ENCODE measurements around the gene NPEPL1. TPM values are rescaled to one million over a fixed set of nuclear protein-coding genes. Genes with fewer than 3 reads are reported as not detected.
A peak's percentile ranks its signal among the peaks of the same experiment; 100 is the strongest.

The NPEPL1 gene
- total and polyA plus RNA-seq, 3 experiments from 2014 or later, result 6.8 to 18.6 (median 15.3) TPM

DNA sequence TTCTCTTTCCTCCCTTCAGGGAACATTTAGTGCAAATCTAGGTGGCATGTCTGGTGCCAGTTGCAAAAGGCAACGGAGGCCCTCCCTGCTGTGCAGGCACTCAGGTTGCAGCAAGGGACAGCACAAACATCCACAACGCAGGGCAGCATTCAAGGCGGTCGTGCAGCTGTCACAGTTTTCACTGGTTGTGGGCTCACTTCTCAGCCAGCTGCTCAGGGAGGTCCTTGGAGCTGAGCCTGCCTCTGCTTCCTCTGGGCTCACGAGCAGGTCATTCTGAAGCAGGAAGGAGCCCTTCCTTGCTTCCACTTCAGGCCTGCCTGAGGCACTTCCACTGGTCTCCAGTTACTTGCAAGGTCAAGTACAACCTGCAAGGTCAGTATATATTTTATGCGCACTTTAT is 3.8 kb upstream of the NPEPL1 start:
- H3K27me3 Mint-ChIP-seq, result peaks cover 0 to 2% of the 10 kb centered on the region in 2 donors
- peak overlapping the region in 1 of 8 donors; percentile 90 for H3K27ac Mint-ChIP-seq
- no peak overlapping the region for H3K4me3 Mint-ChIP-seq
- peaks cover 0 to 3% (median 0%) of the 10 kb centered on the region in 5 donors for H3K9me3 Mint-ChIP-seq
- no peaks in the 10 kb centered on the region for H3K9me3 ChIP-seq (ENCODE audit: low read length)
- H3K27ac ChIP-seq (ENCODE audit: low read depth, low read length), result no peak overlapping the region
- no peaks in the 10 kb centered on the region for H3K27me3 ChIP-seq (ENCODE audit: insufficient read depth, low read length, poor library complexity, severe bottlenecking)
- H3K4me3 ChIP-seq (ENCODE audit: low read length), result no peak overlapping the region
- peaks cover 0 to 22% (median 13%) of the 10 kb centered on the region in 3 donors for H3K36me3 Mint-ChIP-seq
- no peaks in the 10 kb centered on the region for H3K36me3 ChIP-seq (ENCODE audit: insufficient read depth, low read length)
- CTCF ChIA-PET, result interaction anchor here (0.8 to 1.7 kb wide), 2 partner anchors 38 to 42 kb away, joined by 3 read pairs; partner anchors contain the start of gene STX16
- POLR2A ChIA-PET, result no interaction called here
- peaks cover 7% of the 10 kb centered on the region for H3K4me1 ChIP-seq (ENCODE audit: insufficient read depth, low read length)
- peaks cover 0 to 7% (median 4%) of the 10 kb centered on the region in 3 donors for H3K4me1 Mint-ChIP-seq
- no peak for DNase-seq

DNA sequence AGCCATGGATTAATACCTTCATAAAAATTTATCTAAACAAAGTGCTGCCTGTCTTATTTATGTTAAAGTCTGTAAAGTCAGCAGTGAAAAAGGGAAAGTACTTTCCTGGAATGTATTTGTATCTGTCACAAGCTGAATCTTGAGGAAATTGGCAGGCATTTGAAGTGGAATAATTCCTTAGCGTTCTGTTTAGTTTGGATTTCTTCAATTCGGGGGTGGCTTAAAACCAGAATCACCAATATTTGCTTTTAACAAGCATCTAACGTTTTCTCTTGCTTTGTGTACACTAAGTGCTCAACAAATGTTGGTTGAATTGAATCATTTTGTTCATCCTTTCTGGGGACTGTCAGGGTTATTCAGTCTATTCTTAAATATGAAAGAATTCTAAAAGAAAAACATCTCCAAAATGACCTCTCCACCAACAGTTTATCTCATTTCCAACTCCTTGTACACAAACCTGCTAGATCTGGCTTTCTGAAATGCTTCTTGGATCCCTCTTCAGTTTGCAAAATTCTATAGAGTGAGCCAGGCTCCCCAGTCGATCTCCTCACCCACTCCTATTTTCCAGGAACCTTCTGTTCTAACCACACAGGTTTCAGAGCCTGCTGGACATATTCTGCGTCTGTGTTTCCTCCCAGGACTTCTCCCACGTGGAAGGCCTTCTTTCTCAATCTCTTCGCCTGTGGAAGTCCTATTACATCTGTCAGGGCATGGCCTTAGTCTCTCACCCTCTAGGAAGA is 2.0 kb upstream of the NPEPL1 start:
- Histone ChIP-seq H3K36me3 (ENCODE audit: insufficient read depth, low read length) (peaks cover 6% of the 10 kb centered on the region), H3K4me1 (ENCODE audit: insufficient read depth, low read length) (peaks cover 8% of the 10 kb centered on the region), H3K4me3 (ENCODE audit: low read length) (no peak overlapping the region), H3K9me3 (ENCODE audit: low read length) (no peaks in the 10 kb centered on the region), H3K27ac (ENCODE audit: low read depth, low read length) (no peak overlapping the region), H3K27me3 (ENCODE audit: insufficient read depth, low read length, poor library complexity, severe bottlenecking) (no peaks in the 10 kb centered on the region)
- Mint-ChIP-seq H3K4me3 (peak overlapping the region; percentile 3 to 60 (median 37)), H3K27me3 (peaks cover 0 to 2% of the 10 kb centered on the region in 2 donors), H3K9me3 (peaks cover 0 to under 1% (median 0%) of the 10 kb centered on the region in 5 donors), H3K4me1 (peaks cover 0 to 9% (median 4%) of the 10 kb centered on the region in 3 donors), H3K27ac (peak overlapping the region; percentile 24 to 94 (median 70)), H3K36me3 (peaks cover 0 to 9% (median 8%) of the 10 kb centered on the region in 3 donors)
- ChIA-PET CTCF (interaction anchor here (1.0 to 1.7 kb wide), 5 partner anchors 14 to 43 kb away, joined by 3 to 8 read pairs (median 3); partner anchors contain the start of gene STX16), POLR2A (interaction anchor here (0.9 kb wide), 1 partner anchor 32 kb away, joined by 3 read pairs; no protein-coding TSS in a partner anchor)
- DNase-seq, result no peak

DNA sequence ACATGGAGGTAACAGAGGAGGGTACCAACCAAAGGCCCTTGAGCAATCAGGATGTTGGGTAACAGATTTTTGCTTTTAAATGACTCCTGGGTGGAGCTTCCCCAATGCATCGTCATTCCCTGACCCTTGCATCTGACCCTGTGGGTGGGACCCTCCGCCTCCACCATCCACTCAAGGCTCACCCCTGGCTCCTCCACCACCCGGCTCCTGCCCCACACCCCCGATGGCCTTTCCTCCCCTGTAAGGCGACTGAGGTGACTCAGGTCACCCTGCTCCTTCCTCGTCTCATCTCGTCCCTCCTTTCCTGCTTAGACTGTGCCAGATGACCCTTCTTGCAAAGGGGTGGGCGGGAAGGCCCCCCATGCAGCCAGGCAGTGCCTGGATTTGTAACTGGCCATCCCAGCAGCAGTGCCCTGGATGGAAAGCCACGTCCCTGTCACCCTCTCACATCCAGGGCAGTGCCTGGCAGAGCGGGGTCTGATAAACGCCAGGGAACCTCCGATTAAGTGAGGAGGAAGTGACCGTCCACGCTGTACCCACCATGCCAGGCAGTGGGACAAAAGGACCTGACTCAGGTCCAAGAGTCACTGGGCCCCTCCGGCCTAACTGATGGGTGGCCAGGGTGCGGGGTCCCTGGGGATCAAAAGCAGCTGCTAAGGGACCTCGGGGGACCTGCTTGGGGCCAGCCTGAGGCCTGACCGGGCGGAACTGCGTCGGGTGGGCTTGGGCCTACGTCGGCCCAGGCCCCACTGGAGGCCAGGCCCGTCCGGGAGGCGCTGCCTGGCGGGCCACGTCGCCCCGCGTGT is 624 bp upstream of the NPEPL1 start:
- H3K4me3 Mint-ChIP-seq, result peak overlapping the region; percentile 53 to 87 (median 65)
- no peak for DNase-seq
- ChIA-PET CTCF (interaction anchor here (1.0 to 2.7 kb wide), 5 partner anchors 15 to 41 kb away, joined by 3 to 22 read pairs (median 5); partner anchors contain the start of gene STX16), POLR2A (interaction anchor here (0.9 to 1.6 kb wide), 3 partner anchors 34 to 41 kb away, joined by 3 to 7 read pairs (median 3); partner anchors contain the start of gene STX16)
- peaks cover 0 to 9% (median 4%) of the 10 kb centered on the region in 3 donors for H3K4me1 Mint-ChIP-seq
- H3K27ac ChIP-seq (ENCODE audit: low read depth, low read length), result no peak overlapping the region
- H3K4me3 ChIP-seq (ENCODE audit: low read length), result no peak overlapping the region
- H3K9me3 ChIP-seq (ENCODE audit: low read length), result no peaks in the 10 kb centered on the region
- H3K27ac Mint-ChIP-seq, result peak overlapping the region; percentile 61 to 90 (median 80)
- H3K27me3 ChIP-seq (ENCODE audit: insufficient read depth, low read length, poor library complexity, severe bottlenecking), result no peaks in the 10 kb centered on the region
- H3K36me3 ChIP-seq (ENCODE audit: insufficient read depth, low read length), result peaks cover 11% of the 10 kb centered on the region
- no peaks in the 10 kb centered on the region for H3K27me3 Mint-ChIP-seq
- peaks cover 8% of the 10 kb centered on the region for H3K4me1 ChIP-seq (ENCODE audit: insufficient read depth, low read length)
- peaks cover 0 to 8% (median 5%) of the 10 kb centered on the region in 3 donors for H3K36me3 Mint-ChIP-seq
- no peaks in the 10 kb centered on the region for H3K9me3 Mint-ChIP-seq

- H3K27me3 Mint-ChIP-seq, result no peaks in the 10 kb centered on the region
- peak overlapping the region; percentile 76 to 89 (median 79) for H3K4me3 Mint-ChIP-seq
- DNase-seq, result peak in 2 of 5 donors; percentile 11 to 12
- H3K4me1 Mint-ChIP-seq, result peaks cover 0 to 9% (median 4%) of the 10 kb centered on the region in 3 donors
- peak overlapping the region in 7 of 8 donors; percentile 58 to 98 (median 87) for H3K27ac Mint-ChIP-seq
- Histone ChIP-seq H3K27ac (ENCODE audit: low read depth, low read length) (no peak overlapping the region), H3K36me3 (ENCODE audit: insufficient read depth, low read length) (peaks cover 12% of the 10 kb centered on the region), H3K4me3 (ENCODE audit: low read length) (peak overlapping the region; percentile 15), H3K4me1 (ENCODE audit: insufficient read depth, low read length) (peaks cover 8% of the 10 kb centered on the region), H3K27me3 (ENCODE audit: insufficient read depth, low read length, poor library complexity, severe bottlenecking) (no peaks in the 10 kb centered on the region), H3K9me3 (ENCODE audit: low read length) (no peaks in the 10 kb centered on the region)
- POLR2A ChIA-PET, result interaction anchor here (1.1 to 1.6 kb wide), 2 partner anchors 41 to 42 kb away, joined by 3 to 7 read pairs; partner anchors contain the start of gene STX16
- H3K36me3 Mint-ChIP-seq, result peaks cover 6 to 9% (median 7%) of the 10 kb centered on the region in 3 donors
- CTCF ChIA-PET, result interaction anchor here (1.0 to 2.7 kb wide), 3 partner anchors 42 to 212 kb away, joined by 3 to 22 read pairs (median 7); partner anchors contain the start of gene STX16
- H3K9me3 Mint-ChIP-seq, result no peaks in the 10 kb centered on the region
These were observed 816 bp downstream of the NPEPL1 start for GRCh38 chr20:58693226-58694006.

DNA sequence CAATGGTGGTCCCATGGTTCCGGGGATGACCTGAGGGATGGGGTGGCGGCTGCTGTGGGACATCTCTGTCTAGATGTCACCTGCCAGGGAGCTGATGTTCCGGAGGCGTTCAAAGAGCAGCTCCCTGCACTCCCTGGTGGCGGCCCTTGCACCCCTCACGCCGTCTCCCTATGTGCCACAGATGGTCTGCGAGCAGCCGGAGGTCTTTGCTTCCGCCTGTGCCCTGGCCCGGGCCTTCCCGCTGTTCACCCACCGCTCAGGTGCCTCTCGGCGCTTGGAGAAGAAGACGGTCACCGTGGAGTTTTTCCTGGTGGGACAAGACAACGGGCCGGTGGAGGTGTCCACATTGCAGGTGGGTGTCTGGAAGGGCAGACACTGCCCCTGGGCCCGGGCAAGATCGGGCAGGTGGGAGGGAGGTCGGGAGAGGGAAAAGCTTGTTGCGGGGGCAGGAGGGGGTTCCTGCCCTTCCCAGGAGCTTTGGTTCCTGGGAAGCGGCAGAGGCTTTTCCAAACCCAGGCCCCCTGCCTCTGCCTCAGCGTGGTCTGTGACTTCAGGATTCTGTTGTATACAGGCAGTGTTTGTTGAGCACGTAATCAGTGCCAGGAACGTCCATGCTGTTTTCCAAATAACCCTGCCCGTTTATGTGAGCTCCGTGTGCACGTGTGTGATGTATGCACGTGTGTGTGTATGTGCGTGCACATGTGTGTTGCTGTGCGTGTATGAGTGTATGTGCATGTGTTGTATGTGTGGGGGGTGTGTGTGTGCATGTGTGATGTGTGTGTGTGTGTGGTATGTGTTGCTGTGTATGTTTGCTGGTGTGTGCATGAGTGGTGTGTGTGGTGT is 1.9 kb downstream of the NPEPL1 start:
- H3K9me3 Mint-ChIP-seq, result no peaks in the 10 kb centered on the region
- ChIA-PET POLR2A (no interaction called here), CTCF (interaction anchor here (1.0 to 2.7 kb wide), 3 partner anchors 43 to 213 kb away, joined by 3 to 22 read pairs (median 3); partner anchors contain the start of gene STX16)
- Histone ChIP-seq H3K4me1 (ENCODE audit: insufficient read depth, low read length) (peaks cover 8% of the 10 kb centered on the region), H3K4me3 (ENCODE audit: low read length) (no peak overlapping the region), H3K9me3 (ENCODE audit: low read length) (no peaks in the 10 kb centered on the region), H3K27ac (ENCODE audit: low read depth, low read length) (no peak overlapping the region), H3K36me3 (ENCODE audit: insufficient read depth, low read length) (peaks cover 12% of the 10 kb centered on the region), H3K27me3 (ENCODE audit: insufficient read depth, low read length, poor library complexity, severe bottlenecking) (no peaks in the 10 kb centered on the region)
- peaks cover 7 to 11% (median 7%) of the 10 kb centered on the region in 3 donors for H3K36me3 Mint-ChIP-seq
- peak overlapping the region in 6 of 7 donors; percentile 9 to 83 (median 57) for H3K4me3 Mint-ChIP-seq
- H3K27me3 Mint-ChIP-seq, result no peaks in the 10 kb centered on the region
- H3K4me1 Mint-ChIP-seq, result peaks cover 0 to 9% (median 4%) of the 10 kb centered on the region in 3 donors
- H3K27ac Mint-ChIP-seq, result peak overlapping the region in 3 of 8 donors; percentile 24 to 89 (median 73)
- no peak for DNase-seq

DNA sequence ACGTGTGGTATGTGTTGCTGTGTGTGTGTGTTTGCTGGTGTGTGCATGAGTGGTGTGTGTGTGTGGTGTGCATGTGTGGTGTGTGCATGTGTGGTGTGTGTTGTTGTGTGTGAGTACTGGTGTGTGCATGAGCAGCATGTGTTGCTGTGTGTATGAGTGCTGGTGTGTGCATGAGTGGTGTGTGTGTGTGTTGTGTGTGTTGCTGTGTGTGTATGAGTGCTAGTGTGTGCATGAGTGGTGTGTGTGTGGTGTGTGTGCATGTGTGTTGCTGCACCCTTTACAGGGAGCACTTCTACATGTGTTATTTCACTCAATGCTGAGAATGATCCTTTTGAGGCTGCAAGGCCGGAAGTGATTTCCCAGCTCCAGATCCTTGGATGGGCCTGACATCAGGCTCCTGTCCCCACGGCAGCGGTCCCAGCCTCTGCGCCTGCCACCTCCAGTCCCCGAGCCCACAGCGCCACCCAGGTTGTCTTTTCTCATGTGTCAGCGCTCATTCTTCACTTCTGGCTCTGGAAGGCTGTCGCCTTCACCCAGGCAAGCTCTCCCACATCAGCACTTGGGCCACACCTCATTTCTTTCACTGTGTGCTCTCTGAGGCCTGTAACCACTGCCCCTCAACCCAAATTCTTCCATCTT is 2.6 kb downstream of the NPEPL1 start:
- Histone ChIP-seq H3K9me3 (ENCODE audit: low read length) (no peaks in the 10 kb centered on the region), H3K4me1 (ENCODE audit: insufficient read depth, low read length) (peaks cover 8% of the 10 kb centered on the region), H3K27ac (ENCODE audit: low read depth, low read length) (no peak overlapping the region), H3K36me3 (ENCODE audit: insufficient read depth, low read length) (peaks cover 12% of the 10 kb centered on the region), H3K4me3 (ENCODE audit: low read length) (no peak overlapping the region), H3K27me3 (ENCODE audit: insufficient read depth, low read length, poor library complexity, severe bottlenecking) (no peaks in the 10 kb centered on the region)
- no peaks in the 10 kb centered on the region for H3K9me3 Mint-ChIP-seq
- peaks cover 3 to 16% (median 7%) of the 10 kb centered on the region in 3 donors for H3K36me3 Mint-ChIP-seq
- ChIA-PET POLR2A (no interaction called here), CTCF (interaction anchor here (1.1 to 2.7 kb wide), 3 partner anchors 44 to 458 kb away, joined by 3 to 22 read pairs (median 3); partner anchors contain the start of gene STX16)
- H3K4me1 Mint-ChIP-seq, result peaks cover 0 to 9% (median 6%) of the 10 kb centered on the region in 3 donors
- no peak overlapping the region for H3K27ac Mint-ChIP-seq
- H3K27me3 Mint-ChIP-seq, result no peaks in the 10 kb centered on the region
- no peak for DNase-seq
- no peak overlapping the region for H3K4me3 Mint-ChIP-seq
